Endothelial cell of hepatic sinusoid (primary cell): ENCODE measurements around the gene BFSP2.

Experiments used
- in situ Hi-C: cut with HindIII; loops from 2 replicates; pipeline ENCODE4 v1.10.0; 2017; ENCODE audit warnings: low sequenced_read_pairs

BFSP2 gene

GRCh38 chr3:133400006-133400515 lies at the start of gene BFSP2:
BFSP2 (plus strand) TSS chr3:133400056; CDS start chr3:133400084, 28 bp downstream.
- in situ Hi-C loops = no loop called here

GRCh38 chr3:133354721-133355120 lies 45.1 kb upstream of the BFSP2 start:
- in situ Hi-C loops = loop anchor here (25.0 kb wide), 1 partner anchor 617 kb away; no protein-coding TSS in a partner anchor

- in situ Hi-C loops = loop anchor here (25.0 kb wide), 1 partner anchor 623 kb away; no protein-coding TSS in a partner anchor
These were observed 39.4 kb upstream of the BFSP2 start for GRCh38 chr3:133360476-133360875.

GRCh38 chr3:133361011-133361410 lies 38.8 kb upstream of the BFSP2 start:
- in situ Hi-C loops = loop anchor here (25.0 kb wide), 1 partner anchor 624 kb away; no protein-coding TSS in a partner anchor

- in situ Hi-C loops = loop anchor here (25.0 kb wide), 1 partner anchor 624 kb away; no protein-coding TSS in a partner anchor
These were observed 38.4 kb upstream of the BFSP2 start for GRCh38 chr3:133361435-133361834.

GRCh38 chr3:133362539-133362938 lies 37.3 kb upstream of the BFSP2 start:
- in situ Hi-C loops = loop anchor here (25.0 kb wide), 1 partner anchor 625 kb away; no protein-coding TSS in a partner anchor

- in situ Hi-C loops = loop anchor here (5.0 to 25.0 kb wide), 3 partner anchors 72 to 627 kb away; no protein-coding TSS in a partner anchor
These were observed 35.2 kb upstream of the BFSP2 start for GRCh38 chr3:133364704-133365103.

GRCh38 chr3:133366921-133367320 lies 32.9 kb upstream of the BFSP2 start:
- in situ Hi-C loops = loop anchor here (5.0 to 25.0 kb wide), 3 partner anchors 75 to 630 kb away; no protein-coding TSS in a partner anchor

GRCh38 chr3:133367403-133367802 lies 32.5 kb upstream of the BFSP2 start:
- in situ Hi-C loops = loop anchor here (5.0 to 25.0 kb wide), 3 partner anchors 75 to 630 kb away; no protein-coding TSS in a partner anchor

- in situ Hi-C loops = loop anchor here (5.0 to 25.0 kb wide), 3 partner anchors 76 to 631 kb away; no protein-coding TSS in a partner anchor
These were observed 31.9 kb upstream of the BFSP2 start for GRCh38 chr3:133367956-133368355.

- in situ Hi-C loops = loop anchor here (5.0 to 25.0 kb wide), 3 partner anchors 76 to 631 kb away; no protein-coding TSS in a partner anchor
These were observed 31.3 kb upstream of the BFSP2 start for GRCh38 chr3:133368371-133369067.

GRCh38 chr3:133369068-133369440 lies 30.8 kb upstream of the BFSP2 start:
- in situ Hi-C loops = loop anchor here (5.0 to 25.0 kb wide), 3 partner anchors 77 to 632 kb away; no protein-coding TSS in a partner anchor

GRCh38 chr3:133371181-133371580 lies 28.7 kb upstream of the BFSP2 start:
- in situ Hi-C loops = loop anchor here (25.0 kb wide), 1 partner anchor 634 kb away; no protein-coding TSS in a partner anchor

GRCh38 chr3:133371676-133372075 lies 28.2 kb upstream of the BFSP2 start:
- in situ Hi-C loops = loop anchor here (25.0 kb wide), 1 partner anchor 634 kb away; no protein-coding TSS in a partner anchor

- in situ Hi-C loops = loop anchor here (25.0 kb wide), 1 partner anchor 638 kb away; no protein-coding TSS in a partner anchor
These were observed 25.0 kb upstream of the BFSP2 start for GRCh38 chr3:133374708-133375402.

- in situ Hi-C loops = no loop called here
These were observed 24.5 kb upstream of the BFSP2 start for GRCh38 chr3:133375403-133375745.

- in situ Hi-C loops = no loop called here
These were observed 23.0 kb upstream of the BFSP2 start for GRCh38 chr3:133376810-133377209.

GRCh38 chr3:133377396-133377795 lies 22.5 kb upstream of the BFSP2 start:
- in situ Hi-C loops = no loop called here

- in situ Hi-C loops = no loop called here
These were observed 19.9 kb upstream of the BFSP2 start for GRCh38 chr3:133379926-133380325.

- in situ Hi-C loops = no loop called here
These were observed 19.2 kb upstream of the BFSP2 start for GRCh38 chr3:133380481-133381225.
